Panc1 (cell line): ENCODE data around the gene ADAM33. TPM values are rescaled to one million over a fixed set of nuclear protein-coding genes. Genes with fewer than 3 reads are reported as not detected.

ENCODE experiments used
- ATAC-seq: fragments of 200-7000 bp; cut with Tn5 transposase; 2 replicates; pipeline ENCODE4 v1.9.1; 2020; ENCODE audit warnings: mild to moderate bottlenecking, moderate library complexity
- BruUV-seq: library from RNA; stranded (reverse); fragments of 400-500 nt; replicated peaks from 2 replicates; lab custom pipeline; 2021; lab: Mats Ljungman, UMichigan
- CTCF ChIA-PET: fragments of 300-600 bp; sonication (Branson Sonifier 250); formaldehyde crosslinking; loops from one replicate; lab custom pipeline; 2022; ENCODE audit warnings: antibody characterized with exemption; lab: Charles Lee
- POLR2A ChIA-PET: fragments of 300-600 bp; sonication (Branson Sonifier 250); formaldehyde crosslinking; loops from one replicate; lab custom pipeline; 2022; ENCODE audit warnings: antibody characterized with exemption; lab: Charles Lee
- DNase-seq: peaks from one replicate; pipeline ENCODE4 v3.0.0-alpha.2; 2010; ENCODE audit warnings: low read depth, low spot score
- H3K27ac ChIP-seq: 2 replicates; pipeline ENCODE4 v1.5.1; 2011; ENCODE audit warnings: mild to moderate bottlenecking, low read length, inconsistent platforms
- H3K27me3 ChIP-seq: fragments of 200-500 bp; sonication (Bioruptor generic); 2 replicates; pipeline ENCODE4 v1.6.0; 2014; ENCODE audit warnings: low read length, inconsistent platforms; ENCODE audit not compliant: control insufficient read depth, insufficient read depth
- H3K36me3 ChIP-seq: fragments of 200-500 bp; sonication (Bioruptor generic); 2 replicates; pipeline ENCODE4 v1.5.1; 2014; ENCODE audit warnings: inconsistent platforms, mild to moderate bottlenecking, low read length, moderate library complexity; ENCODE audit not compliant: control insufficient read depth, insufficient read depth
- H3K4me1 ChIP-seq: 2 replicates; pipeline ENCODE4 v1.5.1; 2011; ENCODE audit warnings: inconsistent platforms, mild to moderate bottlenecking, low read length, moderate library complexity; ENCODE audit not compliant: control insufficient read depth, insufficient read depth
- H3K4me3 ChIP-seq, 2 experiments: 2 replicates each; pipeline ENCODE4 v1.5.1; 2011 to 2012; ENCODE audit warnings: low read depth in 2 of 2, low read length in 2 of 2, mild to moderate bottlenecking in 2 of 2, inconsistent platforms in 1 of 2, moderate library complexity in 1 of 2
- H3K9me3 ChIP-seq: fragments of 200-500 bp; sonication (Bioruptor generic); 2 replicates; pipeline ENCODE4 v1.5.1; 2014; ENCODE audit warnings: low read depth, mild to moderate bottlenecking, inconsistent platforms, low read length, moderate library complexity; ENCODE audit not compliant: control insufficient read depth, insufficient read depth
- POLR2AphosphoS5 ChIP-seq: IDR thresholded peaks from 2 replicates; pipeline ENCODE4 v1.6.1; 2012; ENCODE audit warnings: mild to moderate bottlenecking, low read depth, low read length, moderate library complexity
- SIN3A ChIP-seq: IDR thresholded peaks from 2 replicates; pipeline ENCODE4 v1.6.1; 2012; ENCODE audit warnings: low read depth, mild to moderate bottlenecking, low read length, moderate library complexity, borderline replicate concordance; ENCODE audit not compliant: insufficient read depth
- TCF7L2 ChIP-seq: IDR thresholded peaks from 2 replicates; pipeline ENCODE4 v1.6.1; 2011; ENCODE audit warnings: mild to moderate bottlenecking, low read depth, low read length, inconsistent platforms
- in situ Hi-C: cut with HindIII; loops from 2 replicates; pipeline ENCODE4 v1.10.0; 2016; ENCODE audit warnings: low sequenced_read_pairs, low pct_unique_long_range_greater_than_20kb
- intact Hi-C: fragments of 100-400 bp; cut with micrococcal nuclease; formaldehyde crosslinking; loops from one replicate; pipeline ENCODE4 v1.10.0; 2022; ENCODE audit not compliant: unreplicated experiment
- total RNA-seq: library from RNA; stranded (reverse); gene quantifications from one replicate; pipeline ENCODE4 v1.2.1, GENCODE V29; 2021; ENCODE audit not compliant: unreplicated experiment
- TF ChIP-seq, protein P1 (sequence below): fragments of 450-650 bp; IDR thresholded peaks from 2 replicates; pipeline ENCODE4 v1.5.1; 2017; ENCODE audit warnings: mild to moderate bottlenecking
- TF ChIP-seq, protein P2 (sequence below), 2 experiments: IDR thresholded peaks; 2 replicates each; pipeline ENCODE4 v1.6.1; 2011 to 2012; ENCODE audit warnings: low read depth in 2 of 2, control low read depth in 1 of 2, low read length in 1 of 2, mild to moderate bottlenecking in 1 of 2, moderate library complexity in 1 of 2; ENCODE audit not compliant: insufficient read depth in 1 of 2

Gene ADAM33
- total RNA-seq, 1 experiment from 2014 or later: 0.62 TPM

DNA sequence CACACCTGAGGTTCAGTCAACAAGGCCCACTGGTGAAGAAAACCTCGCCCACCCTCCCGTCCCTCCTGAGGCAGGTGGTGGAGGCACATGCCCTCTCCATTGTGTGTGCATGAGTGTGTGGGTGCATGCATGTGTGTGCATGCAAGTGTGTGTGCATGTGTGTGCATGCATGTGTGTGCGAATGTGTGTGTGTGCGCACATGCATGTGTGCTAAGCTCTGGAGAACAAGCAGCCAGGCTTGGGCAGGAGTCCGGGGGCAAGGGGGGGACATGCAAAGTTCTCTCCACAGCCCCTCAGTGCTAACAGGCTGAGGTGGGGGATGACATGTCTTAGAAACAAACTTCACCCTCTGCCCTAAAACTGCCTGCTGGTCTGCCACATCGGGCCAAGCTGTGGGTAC is 47.6 kb upstream of the ADAM33 start:
- 0 out of 2 replicates have a peak, but pooled peaks cover 3% of the 10 kb centered on the region for H3K4me1 ChIP-seq
- no peaks in the 10 kb centered on the region for H3K36me3 ChIP-seq
- H3K27me3 ChIP-seq: peaks cover 8% of the 10 kb centered on the region; the same call in 1 of the 2 replicates
- intact Hi-C loops: no loop called here
- in situ Hi-C loops: no loop called here
- no peak for TF ChIP-seq SIN3A
- no peak for TF ChIP-seq TCF7L2
- TF ChIP-seq, protein P1, sequence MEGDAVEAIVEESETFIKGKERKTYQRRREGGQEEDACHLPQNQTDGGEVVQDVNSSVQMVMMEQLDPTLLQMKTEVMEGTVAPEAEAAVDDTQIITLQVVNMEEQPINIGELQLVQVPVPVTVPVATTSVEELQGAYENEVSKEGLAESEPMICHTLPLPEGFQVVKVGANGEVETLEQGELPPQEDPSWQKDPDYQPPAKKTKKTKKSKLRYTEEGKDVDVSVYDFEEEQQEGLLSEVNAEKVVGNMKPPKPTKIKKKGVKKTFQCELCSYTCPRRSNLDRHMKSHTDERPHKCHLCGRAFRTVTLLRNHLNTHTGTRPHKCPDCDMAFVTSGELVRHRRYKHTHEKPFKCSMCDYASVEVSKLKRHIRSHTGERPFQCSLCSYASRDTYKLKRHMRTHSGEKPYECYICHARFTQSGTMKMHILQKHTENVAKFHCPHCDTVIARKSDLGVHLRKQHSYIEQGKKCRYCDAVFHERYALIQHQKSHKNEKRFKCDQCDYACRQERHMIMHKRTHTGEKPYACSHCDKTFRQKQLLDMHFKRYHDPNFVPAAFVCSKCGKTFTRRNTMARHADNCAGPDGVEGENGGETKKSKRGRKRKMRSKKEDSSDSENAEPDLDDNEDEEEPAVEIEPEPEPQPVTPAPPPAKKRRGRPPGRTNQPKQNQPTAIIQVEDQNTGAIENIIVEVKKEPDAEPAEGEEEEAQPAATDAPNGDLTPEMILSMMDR: no peak
- TF ChIP-seq, protein P2, sequence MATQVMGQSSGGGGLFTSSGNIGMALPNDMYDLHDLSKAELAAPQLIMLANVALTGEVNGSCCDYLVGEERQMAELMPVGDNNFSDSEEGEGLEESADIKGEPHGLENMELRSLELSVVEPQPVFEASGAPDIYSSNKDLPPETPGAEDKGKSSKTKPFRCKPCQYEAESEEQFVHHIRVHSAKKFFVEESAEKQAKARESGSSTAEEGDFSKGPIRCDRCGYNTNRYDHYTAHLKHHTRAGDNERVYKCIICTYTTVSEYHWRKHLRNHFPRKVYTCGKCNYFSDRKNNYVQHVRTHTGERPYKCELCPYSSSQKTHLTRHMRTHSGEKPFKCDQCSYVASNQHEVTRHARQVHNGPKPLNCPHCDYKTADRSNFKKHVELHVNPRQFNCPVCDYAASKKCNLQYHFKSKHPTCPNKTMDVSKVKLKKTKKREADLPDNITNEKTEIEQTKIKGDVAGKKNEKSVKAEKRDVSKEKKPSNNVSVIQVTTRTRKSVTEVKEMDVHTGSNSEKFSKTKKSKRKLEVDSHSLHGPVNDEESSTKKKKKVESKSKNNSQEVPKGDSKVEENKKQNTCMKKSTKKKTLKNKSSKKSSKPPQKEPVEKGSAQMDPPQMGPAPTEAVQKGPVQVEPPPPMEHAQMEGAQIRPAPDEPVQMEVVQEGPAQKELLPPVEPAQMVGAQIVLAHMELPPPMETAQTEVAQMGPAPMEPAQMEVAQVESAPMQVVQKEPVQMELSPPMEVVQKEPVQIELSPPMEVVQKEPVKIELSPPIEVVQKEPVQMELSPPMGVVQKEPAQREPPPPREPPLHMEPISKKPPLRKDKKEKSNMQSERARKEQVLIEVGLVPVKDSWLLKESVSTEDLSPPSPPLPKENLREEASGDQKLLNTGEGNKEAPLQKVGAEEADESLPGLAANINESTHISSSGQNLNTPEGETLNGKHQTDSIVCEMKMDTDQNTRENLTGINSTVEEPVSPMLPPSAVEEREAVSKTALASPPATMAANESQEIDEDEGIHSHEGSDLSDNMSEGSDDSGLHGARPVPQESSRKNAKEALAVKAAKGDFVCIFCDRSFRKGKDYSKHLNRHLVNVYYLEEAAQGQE (IDR thresholded peaks at IDR 0.05; ENCODE audit: insufficient read depth in 1 of 2, low read depth in 2 of 2, low read length in 1 of 2): no peak
- TF ChIP-seq POLR2AphosphoS5: no peak
- ChIA-PET CTCF (interaction anchor here (0.6 to 1.2 kb wide), 3 partner anchors 17 to 38 kb away, joined by 3 to 8 read pairs (median 3); partner anchors contain the start of genes ADISSP and SIGLEC1), POLR2A (no interaction called here)
- no peak overlapping the region for H3K4me3 ChIP-seq
- no peak overlapping the region for H3K27ac ChIP-seq
- no peak for ATAC-seq
- H3K9me3 ChIP-seq: no peaks in the 10 kb centered on the region
- no peak for DNase-seq
- BruUV-seq: no TSS peak

DNA sequence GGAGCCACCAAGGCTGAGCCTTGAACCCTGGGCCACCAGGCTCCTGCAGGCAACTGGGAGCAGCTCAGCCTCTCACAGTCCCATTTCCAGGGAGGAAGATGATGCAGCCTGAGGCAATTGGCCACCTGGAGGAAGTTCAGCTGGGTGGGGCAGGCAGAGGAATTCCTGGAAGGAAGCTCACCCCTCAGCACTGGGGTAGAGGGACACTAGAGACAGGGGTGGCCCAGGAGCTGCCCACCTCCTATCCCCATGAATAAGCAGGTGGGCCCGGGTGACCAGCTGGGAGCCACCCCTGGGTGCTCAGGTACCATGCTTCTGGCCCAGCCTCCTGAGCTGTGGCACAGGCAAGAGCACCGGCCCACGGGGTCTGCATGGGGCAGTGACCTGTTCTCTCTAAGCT is 47.1 kb upstream of the ADAM33 start:
- no peak overlapping the region for H3K4me3 ChIP-seq
- BruUV-seq: no TSS peak
- TF ChIP-seq POLR2AphosphoS5 (no peak), TCF7L2 (no peak)
- TF ChIP-seq, protein P2 (IDR thresholded peaks at IDR 0.05; ENCODE audit: insufficient read depth in 1 of 2, low read depth in 2 of 2, low read length in 1 of 2): no peak
- TF ChIP-seq, protein P1: no peak
- H3K9me3 ChIP-seq: no peaks in the 10 kb centered on the region
- no peak overlapping the region for H3K27ac ChIP-seq
- peaks cover 8% of the 10 kb centered on the region; the same call in 1 of the 2 replicates for H3K27me3 ChIP-seq
- ChIA-PET CTCF (interaction anchor here (0.6 kb wide), 2 partner anchors 16 to 33 kb away, joined by 3 read pairs; partner anchors contain the start of gene SIGLEC1), POLR2A (no interaction called here)
- 0 out of 2 replicates have a peak, but pooled peaks cover 3% of the 10 kb centered on the region for H3K4me1 ChIP-seq
- ATAC-seq (no peak), DNase-seq (no peak)
- in situ Hi-C loops: no loop called here
- intact Hi-C loops: no loop called here
- H3K36me3 ChIP-seq: no peaks in the 10 kb centered on the region
